ENCODE data around the gene PIP4K2B.

PIP4K2B gene

GRCh38 chr17:38777641-38778250 is 21.6 kb downstream of the PIP4K2B start:
- DNase-seq = no peak

DNA sequence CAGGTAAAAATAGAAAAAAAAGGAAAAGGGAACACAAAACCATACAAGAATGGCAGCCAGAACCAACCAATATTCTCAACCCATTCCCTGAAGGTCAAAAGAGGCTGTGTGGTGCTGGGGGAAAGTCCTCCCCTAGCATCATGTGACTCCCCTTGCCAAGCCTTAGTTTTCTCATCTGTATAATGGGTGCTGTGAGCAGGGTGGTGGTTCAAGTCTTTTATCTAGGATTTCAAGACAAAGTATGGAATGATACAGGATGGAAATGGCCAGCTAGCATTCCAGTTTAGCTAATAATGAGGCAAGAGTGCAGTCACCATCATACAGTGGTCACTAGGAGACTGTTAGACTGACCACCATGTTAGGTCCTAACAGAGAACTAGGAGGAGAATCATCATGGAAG is 26.1 kb downstream of the PIP4K2B start:
- DNase-seq = no peak

GRCh38 chr17:38768417-38768816 is 30.9 kb downstream of the PIP4K2B start:
- DNase-seq = no peak

DNA sequence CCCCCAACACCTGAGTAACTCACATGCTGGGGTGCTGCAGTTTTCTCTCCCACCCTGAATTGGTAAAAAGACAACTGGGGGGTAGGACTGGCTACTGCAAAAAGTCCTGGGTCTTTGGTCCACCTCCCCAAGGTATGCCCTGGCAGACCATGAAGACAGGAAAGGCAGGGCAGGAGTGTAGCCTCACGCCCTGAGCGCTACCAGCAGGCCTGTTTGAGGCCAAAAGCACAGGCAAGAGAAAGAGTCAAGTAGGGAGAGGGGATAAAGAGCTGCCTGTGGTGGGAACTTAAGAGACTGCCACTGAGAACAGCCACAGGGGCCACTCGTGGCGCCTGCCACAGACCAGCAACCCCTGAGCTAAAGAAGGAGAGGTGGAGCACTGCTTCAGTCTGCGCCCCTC is 33.0 kb downstream of the PIP4K2B start:
- DNase-seq = no peak

DNA sequence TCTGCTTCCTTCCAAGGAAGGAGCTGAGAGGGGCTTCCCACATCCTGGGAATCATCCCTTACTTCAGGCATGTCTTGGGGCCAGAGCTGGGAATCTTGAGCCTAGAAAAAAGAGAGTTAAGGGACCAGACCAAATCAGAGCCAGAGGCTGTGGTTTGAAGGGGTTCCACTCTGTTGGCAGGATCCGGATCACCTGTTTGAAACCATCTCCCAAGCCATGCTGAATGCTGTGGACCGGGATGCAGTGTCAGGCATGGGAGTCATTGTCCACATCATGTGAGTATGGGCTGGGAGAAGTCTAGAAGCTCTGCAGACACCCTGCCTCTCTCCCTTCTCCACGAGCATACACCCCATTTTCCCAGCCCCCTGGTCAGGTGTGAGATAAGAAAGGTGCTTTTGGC is 37.1 kb downstream of the PIP4K2B start:
- no peak for DNase-seq

- DNase-seq = peak; percentile 48
Observed at GRCh38 chr17:38761612-38762011, 37.7 kb downstream of the PIP4K2B start.

GRCh38 chr17:38753071-38753506 is 46.3 kb downstream of the PIP4K2B start:
- DNase-seq = no peak

- peak; percentile 99 for DNase-seq
Observed at GRCh38 chr17:38752308-38753070, 46.9 kb downstream of the PIP4K2B start, which contains the start of gene PSMB3. PSMB3 (plus strand) TSS chr17:38752741; CDS start chr17:38752827, 86 bp downstream.

DNA sequence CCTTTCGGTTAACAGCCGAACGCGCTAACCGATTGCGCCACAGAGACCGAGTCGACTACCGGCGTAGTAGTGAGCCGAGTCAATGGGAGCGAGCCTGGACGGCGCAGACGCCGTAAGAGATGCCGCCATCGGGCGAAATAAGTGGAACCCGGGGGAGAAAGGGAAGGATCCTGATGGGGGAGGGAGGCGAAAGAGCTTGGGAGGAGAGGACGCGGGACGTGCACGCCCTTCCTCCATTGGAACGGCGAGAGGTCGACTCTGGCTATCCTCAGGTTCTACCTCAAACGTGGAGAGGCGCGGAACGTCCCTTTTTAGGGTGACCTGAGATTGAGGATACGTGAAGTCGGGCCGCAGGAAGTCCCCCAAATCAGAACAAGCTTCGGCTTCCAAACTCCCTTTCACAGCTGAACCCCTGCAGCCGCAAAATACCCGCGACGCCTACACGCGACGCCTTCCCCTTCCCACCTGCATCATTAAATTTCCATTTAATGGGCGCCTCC is 47.5 kb downstream of the PIP4K2B start:
- DNase-seq = peak; percentile 88

DNA sequence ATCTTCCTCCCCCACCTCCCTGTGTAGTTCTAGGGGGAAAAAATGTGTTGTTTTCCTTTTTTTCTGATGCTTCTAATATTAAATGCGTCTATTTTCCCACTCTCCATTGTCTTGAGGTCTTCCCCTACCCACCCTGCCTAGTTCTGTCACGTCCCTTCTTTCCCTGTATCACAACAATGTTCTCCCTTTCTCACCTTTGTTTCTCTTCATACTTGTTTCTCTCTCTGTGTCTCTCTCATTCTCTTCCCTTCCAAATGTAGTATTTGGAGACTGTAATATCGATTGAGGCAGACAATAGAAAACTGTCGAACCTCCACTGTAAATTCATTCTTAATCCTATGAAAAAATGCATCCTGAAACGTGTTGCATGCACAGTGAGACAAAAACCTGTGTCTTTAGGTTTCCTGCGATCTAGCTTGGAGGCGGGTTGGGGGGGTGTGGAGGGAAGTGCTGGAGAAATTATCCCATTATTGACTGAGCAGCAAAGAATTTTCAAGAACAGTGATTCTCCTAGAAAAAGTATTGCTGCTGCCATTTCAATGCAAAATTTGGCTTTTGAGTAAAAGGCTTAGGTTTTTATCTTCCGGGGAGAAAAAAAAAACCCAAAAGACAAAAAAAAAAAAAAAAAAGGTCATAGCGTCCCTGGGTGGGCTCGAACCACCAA is 48.1 kb downstream of the PIP4K2B start:
- no peak for DNase-seq

GRCh38 chr17:38750312-38751121 is 48.8 kb downstream of the PIP4K2B start:
- DNase-seq = no peak

DNA sequence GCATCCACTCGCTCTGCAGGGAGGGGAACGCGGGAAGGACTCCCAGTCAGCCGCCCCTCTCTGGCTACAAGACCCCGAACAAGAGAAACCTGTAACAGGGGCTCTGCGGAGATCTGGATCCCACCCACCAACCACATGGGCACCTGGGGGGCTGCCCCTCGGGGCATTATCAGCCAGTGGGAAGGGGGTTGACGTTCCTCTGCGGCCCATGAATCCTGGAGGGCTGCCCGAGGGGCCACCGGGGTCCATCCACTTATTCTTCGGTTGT is 49.4 kb downstream of the PIP4K2B start:
- no peak for DNase-seq

GRCh38 chr17:38749223-38750043 is 49.9 kb downstream of the PIP4K2B start:
- no peak for DNase-seq

- no peak for DNase-seq
Observed at GRCh38 chr17:38748892-38749222, 50.5 kb downstream of the PIP4K2B start.

DNA sequence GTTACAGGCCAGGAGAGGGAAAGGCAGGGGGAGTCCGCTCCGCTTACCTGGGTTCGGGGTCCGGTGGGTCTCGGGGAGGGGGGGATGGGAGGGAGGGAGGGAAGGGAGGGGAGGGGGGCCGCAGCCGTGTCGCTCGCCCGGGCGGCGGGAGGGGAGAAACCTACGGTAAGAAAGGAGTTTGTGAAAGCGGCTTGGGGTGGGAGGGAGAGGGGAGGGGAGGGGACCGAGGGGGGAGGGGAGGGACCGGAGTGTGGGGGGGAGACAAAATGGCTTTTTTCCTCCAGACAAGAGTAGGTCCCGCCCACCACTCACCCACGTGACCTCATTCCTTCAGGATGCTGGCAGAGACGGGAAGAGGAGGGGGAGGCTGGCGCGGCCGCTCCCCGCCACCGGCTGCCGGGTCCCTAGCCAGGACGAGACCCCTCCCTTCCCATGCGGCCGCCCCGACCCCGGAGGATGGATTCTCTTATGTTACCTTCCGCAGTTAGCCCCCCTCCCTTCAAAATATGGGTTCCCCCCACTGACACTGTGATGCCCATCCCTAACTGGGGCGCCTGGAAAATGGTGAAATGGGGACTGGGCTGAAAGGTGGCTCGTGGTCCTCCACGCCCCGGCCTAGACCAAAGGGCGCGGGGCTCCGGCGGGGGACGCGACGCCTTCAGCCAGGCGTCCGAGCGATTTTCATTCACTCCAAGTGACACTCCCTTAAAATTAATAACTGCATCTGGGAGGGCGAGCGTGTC is 51.0 kb downstream of the PIP4K2B start, which contains the start of gene PCGF2:
TSS of gene PCGF2 (minus strand) at position 188 of the 743 bp plus-strand sequence. CDS start 7,934 bp downstream, outside the sequence.
- DNase-seq = peak; percentile 36

GRCh38 chr17:38747463-38748148 is 51.8 kb downstream of the PIP4K2B start:
- no peak for DNase-seq

- DNase-seq = no peak
Observed at GRCh38 chr17:38746849-38747462, 52.4 kb downstream of the PIP4K2B start.

DNA sequence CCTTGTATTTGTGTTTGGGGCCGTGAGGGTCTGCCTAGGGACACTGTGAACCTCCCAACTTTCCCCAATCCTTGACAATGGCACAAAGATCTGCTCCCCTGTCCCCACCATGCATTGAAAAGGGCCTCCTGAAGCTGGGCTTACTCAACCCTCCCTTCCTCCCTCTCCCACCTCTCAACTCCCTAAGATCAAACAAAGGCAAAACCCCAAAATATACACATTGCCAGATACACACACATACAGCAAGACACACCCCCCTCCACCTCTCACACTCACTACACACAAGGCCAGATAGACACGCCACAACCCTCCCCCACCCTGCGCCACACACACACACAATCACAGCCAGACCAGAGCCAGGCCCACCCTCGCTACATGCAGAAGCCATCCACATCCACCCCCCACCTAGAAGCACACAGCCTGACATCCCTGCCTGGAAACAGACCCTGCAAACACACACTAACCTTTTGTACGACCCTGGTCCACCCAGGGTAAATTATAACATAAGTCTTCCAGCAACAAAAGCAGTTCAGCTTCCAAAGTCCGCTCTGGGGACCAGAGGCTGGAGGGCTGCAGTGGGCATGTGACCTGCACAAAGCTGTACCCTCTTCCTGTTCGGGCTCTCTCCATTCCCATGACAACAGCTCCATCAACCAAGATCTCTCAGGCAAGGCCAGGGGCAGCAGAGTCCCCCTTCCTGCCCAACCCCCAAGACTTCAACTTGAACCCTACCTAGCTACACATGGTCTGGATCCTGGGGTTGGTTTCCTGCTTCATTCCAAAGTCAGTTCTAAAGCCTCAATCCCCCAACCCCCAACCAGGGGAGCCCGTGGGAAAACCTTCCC is 53.1 kb downstream of the PIP4K2B start:
- no peak for DNase-seq

GRCh38 chr17:38745545-38745944 is 53.8 kb downstream of the PIP4K2B start:
- DNase-seq = no peak
